ENCODE data around the gene CCNY. TPM values are rescaled to one million over a fixed set of nuclear protein-coding genes. Genes with fewer than 3 reads are reported as not detected.

Gene CCNY
- total RNA-seq, 1 donor from 2014 or later = 37.5 TPM

DNA sequence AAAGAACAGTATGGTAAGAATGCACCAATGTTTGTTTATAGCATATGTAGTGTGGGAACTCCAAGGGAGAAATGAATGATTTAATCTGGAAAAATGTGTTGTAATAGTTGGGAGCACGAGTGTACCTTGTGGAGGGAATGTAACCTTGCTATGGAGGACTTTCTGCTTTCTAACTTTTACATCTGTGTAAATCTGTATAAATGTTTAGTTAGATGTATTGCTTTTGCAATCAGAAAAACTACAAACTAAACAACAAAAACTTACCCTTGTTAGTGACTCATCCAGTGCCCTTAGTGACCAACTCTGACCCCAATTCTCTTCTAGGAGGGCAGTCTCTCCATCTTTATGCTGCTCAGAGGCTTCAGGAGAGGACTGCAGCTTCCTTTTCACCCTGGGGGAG, 89.3 kb downstream of the CCNY start:
- no peaks in the 10 kb centered on the region for H3K36me3 ChIP-seq
- H3K9me3 ChIP-seq = no peaks in the 10 kb centered on the region
- H3K27ac ChIP-seq = no peak overlapping the region
- peaks cover 0 to 47% of the 10 kb centered on the region in 2 donors for H3K4me1 ChIP-seq
- no peak for DNase-seq (ENCODE audit: low spot score in 2 of 2)
- no peaks in the 10 kb centered on the region for H3K27me3 ChIP-seq
- TF ChIP-seq, protein P1, sequence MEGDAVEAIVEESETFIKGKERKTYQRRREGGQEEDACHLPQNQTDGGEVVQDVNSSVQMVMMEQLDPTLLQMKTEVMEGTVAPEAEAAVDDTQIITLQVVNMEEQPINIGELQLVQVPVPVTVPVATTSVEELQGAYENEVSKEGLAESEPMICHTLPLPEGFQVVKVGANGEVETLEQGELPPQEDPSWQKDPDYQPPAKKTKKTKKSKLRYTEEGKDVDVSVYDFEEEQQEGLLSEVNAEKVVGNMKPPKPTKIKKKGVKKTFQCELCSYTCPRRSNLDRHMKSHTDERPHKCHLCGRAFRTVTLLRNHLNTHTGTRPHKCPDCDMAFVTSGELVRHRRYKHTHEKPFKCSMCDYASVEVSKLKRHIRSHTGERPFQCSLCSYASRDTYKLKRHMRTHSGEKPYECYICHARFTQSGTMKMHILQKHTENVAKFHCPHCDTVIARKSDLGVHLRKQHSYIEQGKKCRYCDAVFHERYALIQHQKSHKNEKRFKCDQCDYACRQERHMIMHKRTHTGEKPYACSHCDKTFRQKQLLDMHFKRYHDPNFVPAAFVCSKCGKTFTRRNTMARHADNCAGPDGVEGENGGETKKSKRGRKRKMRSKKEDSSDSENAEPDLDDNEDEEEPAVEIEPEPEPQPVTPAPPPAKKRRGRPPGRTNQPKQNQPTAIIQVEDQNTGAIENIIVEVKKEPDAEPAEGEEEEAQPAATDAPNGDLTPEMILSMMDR (IDR thresholded peaks at IDR 0.05) = no peak
- intact Hi-C loops (cut with DNase I) = no loop called here
- no peak overlapping the region for H3K4me3 ChIP-seq

DNA sequence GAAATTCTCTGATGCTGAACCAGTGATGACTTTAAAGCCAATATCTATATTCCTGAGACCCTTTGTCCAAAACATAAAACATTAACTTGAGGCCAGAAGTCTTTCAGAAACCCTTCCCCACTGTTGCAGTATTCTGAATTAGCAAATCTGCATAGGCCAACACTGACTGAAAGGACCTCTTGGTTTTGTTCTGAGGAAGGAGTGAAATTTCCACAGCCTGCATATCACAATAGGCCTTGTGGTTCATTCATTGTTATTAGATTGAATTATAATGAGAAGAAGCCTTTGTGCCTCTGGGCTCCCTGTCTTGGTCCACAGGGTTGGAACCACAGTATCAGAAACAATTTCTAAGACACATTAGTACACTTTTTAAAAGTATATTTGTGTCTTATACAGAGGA, 90.3 kb downstream of the CCNY start:
- no peak overlapping the region for H3K27ac ChIP-seq
- no peaks in the 10 kb centered on the region for H3K27me3 ChIP-seq
- no peaks in the 10 kb centered on the region for H3K9me3 ChIP-seq
- no peak for DNase-seq (ENCODE audit: low spot score in 2 of 2)
- H3K4me1 ChIP-seq = peaks cover 0 to 37% of the 10 kb centered on the region in 2 donors
- H3K4me3 ChIP-seq = no peak overlapping the region
- intact Hi-C loops (cut with DNase I) = no loop called here
- H3K36me3 ChIP-seq = no peaks in the 10 kb centered on the region
- TF ChIP-seq, protein P1 (IDR thresholded peaks at IDR 0.05) = no peak

DNA sequence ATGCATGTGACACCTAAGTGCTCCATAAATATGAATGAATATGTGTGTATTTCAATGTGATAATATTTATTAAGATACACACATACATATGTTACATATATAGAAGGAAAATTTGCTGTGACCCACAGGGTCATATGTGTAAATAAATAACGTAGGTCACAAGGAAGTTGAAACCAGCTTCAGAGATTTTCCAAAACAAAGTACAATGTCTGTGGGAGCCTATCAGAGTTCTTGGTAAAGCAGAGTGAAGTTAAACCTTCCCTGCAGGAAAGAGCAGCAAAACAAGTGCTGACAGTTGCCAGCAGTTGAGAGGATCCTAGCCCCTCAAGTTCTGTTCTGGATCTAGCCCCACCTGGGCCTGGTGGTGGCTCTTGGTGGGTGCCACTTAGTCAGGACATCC, 91.2 kb downstream of the CCNY start:
- no peak overlapping the region for H3K4me3 ChIP-seq
- no peaks in the 10 kb centered on the region for H3K36me3 ChIP-seq
- no peaks in the 10 kb centered on the region for H3K9me3 ChIP-seq
- TF ChIP-seq, protein P1 (IDR thresholded peaks at IDR 0.05) = no peak
- no peaks in the 10 kb centered on the region for H3K27me3 ChIP-seq
- DNase-seq (ENCODE audit: low spot score in 2 of 2) = no peak
- H3K27ac ChIP-seq = no peak overlapping the region
- intact Hi-C loops (cut with DNase I) = no loop called here
- H3K4me1 ChIP-seq = peaks cover 0 to 29% of the 10 kb centered on the region in 2 donors

DNA sequence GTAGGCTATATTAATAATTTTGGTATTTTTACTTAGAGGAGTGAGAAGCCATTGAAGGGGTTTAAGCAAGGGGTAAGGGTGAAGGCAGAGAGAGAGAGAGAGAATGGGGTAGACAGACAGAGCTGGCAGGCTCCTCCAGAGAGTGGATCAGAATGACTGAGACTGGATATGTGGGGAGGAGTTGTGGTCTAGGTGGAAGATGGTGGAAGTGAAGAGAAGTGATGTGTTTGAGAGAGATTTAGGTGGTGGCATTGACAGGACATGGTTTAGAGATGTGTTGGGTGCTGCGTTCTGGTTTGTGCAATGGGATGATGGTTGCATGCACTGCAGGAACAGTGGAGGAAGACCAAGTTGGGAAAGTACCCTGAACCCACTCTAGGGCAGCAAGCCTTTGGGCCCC, 92.2 kb downstream of the CCNY start:
- H3K9me3 ChIP-seq = no peaks in the 10 kb centered on the region
- TF ChIP-seq, protein P1 (IDR thresholded peaks at IDR 0.05) = no peak
- intact Hi-C loops (cut with DNase I) = no loop called here
- no peak for DNase-seq (ENCODE audit: low spot score in 2 of 2)
- no peaks in the 10 kb centered on the region for H3K27me3 ChIP-seq
- H3K4me1 ChIP-seq = peaks cover 0 to 22% of the 10 kb centered on the region in 2 donors
- no peaks in the 10 kb centered on the region for H3K36me3 ChIP-seq
- H3K4me3 ChIP-seq = no peak overlapping the region
- no peak overlapping the region for H3K27ac ChIP-seq

GRCh38 chr10:35432781-35433338, 96.6 kb downstream of the CCNY start:
- no peak overlapping the region for H3K27ac ChIP-seq
- no peak overlapping the region for H3K4me3 ChIP-seq
- intact Hi-C loops (cut with DNase I) = no loop called here
- no peaks in the 10 kb centered on the region for H3K36me3 ChIP-seq
- TF ChIP-seq, protein P1 (IDR thresholded peaks at IDR 0.05) = no peak
- no peak for DNase-seq (ENCODE audit: low spot score in 2 of 2)
- no peaks in the 10 kb centered on the region for H3K4me1 ChIP-seq
- H3K9me3 ChIP-seq = no peaks in the 10 kb centered on the region
- H3K27me3 ChIP-seq = no peaks in the 10 kb centered on the region

Data from ascending aorta (tissue), 2 donors.